Measurements from ENCODE around the gene ZNF827.

Gene ZNF827

GRCh38 chr4:145933134-145933533, 5.5 kb downstream of the ZNF827 start:
- no peak for DNase-seq (ENCODE audit: low spot score)

DNA sequence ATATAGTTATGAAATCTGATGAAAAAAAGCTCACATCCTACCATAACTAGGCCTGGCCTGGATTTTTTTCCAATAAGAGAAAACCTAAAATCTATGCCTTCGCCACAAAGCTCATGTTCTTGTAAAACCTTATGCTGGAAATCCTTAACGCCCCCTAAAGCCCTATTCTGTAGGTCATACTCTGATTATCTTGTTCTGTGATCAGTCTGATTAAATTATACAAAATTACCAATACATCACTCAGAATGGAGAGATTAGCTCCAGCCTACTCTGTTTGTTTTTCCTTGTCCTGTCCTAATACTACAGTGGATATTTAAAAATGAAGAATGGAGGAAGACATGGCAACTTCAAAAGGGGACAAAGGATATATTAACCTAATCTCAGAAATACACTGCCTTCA, 7.2 kb downstream of the ZNF827 start:
- DNase-seq (ENCODE audit: low spot score), result no peak

GRCh38 chr4:145930592-145930991, 8.0 kb downstream of the ZNF827 start:
- no peak for DNase-seq (ENCODE audit: low spot score)

DNA sequence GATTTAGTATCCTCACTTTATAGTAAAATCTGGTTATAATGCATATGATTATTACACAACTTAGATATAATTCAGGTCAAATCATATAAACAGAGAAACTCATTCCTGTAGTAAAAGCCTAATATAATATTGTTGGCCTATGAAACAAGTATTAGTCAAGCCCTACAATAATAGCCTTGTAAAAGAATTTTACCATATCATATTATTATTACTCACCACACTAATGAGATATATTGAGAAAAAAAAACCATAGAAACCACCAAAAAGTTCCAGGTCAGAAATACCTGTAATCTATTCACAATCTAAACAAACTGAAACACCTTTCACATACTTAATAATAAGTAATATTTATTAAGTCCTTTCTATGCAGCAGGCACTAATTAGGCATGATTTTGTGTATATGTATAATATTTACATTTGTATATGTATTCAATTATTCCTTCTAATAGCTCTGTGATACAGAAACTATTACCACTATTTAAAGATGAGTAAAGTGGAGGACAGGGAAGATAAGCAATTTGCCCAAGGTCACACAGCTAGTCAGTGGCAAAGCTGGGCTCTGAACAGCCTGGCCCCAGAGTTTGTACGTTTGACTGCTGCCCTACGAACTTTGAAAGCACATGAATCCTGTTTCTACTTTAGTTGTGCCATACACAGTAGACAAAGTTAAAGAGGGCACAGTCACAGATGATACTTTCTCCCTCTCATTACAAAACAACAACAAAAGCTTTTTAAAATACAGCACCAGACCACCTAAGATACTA, 9.0 kb downstream of the ZNF827 start:
- DNase-seq (ENCODE audit: low spot score), result no peak

GRCh38 chr4:145928748-145929147, 9.9 kb downstream of the ZNF827 start:
- DNase-seq (ENCODE audit: low spot score), result no peak

DNA sequence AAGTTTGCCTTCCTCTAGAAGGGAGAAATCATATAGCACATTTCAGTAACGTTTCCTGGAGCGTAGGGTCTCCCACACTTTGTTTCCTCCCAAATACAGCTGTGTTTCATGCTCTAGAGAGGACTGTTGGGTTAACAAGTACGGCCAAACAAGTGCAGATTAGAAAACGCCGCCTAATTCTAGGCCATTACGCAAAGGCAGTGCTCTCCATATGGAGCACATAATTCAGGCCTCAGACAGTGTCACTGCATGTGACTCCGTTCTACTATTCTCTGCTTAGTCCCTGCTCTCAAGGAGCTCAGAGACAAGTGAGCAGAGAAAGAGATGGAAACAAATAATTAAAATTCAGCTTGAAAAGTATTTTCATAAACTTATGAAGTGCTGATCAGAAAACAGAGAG, 11.6 kb downstream of the ZNF827 start:
- DNase-seq (ENCODE audit: low spot score), result no peak

DNA sequence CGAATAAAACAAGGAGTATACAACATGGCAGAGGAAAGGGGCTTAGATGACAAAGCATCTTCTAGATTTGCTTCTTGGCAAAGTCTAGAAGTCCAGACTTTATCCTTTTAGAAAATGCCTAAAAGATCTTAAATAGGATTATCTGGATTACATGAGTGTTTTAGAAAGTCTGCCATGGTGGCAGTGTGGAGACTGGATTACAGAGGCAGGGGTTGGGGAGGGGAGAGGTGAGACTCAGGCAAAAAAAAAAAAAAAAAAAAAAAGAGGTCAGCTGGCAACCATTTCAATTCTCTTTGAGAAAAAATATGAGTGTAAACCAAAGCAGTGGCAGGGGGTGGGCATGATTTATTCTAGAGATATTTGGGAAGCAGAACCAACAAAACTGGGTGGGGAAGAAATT, 17.4 kb downstream of the ZNF827 start:
- no peak for DNase-seq (ENCODE audit: low spot score)

- no peak for DNase-seq (ENCODE audit: low spot score)
Measured at GRCh38 chr4:145920205-145920604, 18.4 kb downstream of the ZNF827 start.

DNA sequence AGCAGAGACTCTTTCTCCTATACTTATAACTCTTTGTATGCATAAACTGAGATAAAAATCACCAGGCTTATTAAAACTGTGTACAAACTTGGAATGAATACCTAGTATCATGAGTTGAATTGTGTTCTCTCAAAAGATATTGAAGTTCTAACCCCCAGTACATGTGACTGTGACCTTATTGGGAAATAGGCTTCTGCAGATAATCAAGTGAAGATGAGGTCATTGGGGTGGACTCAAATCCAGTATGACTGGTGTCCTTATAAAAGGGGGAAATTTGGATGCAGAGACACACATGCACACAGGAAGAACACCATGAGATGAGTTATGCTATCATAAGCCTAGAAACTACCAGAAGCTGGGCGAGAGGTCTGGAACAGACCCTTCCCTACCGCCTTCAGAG, 26.2 kb downstream of the ZNF827 start:
- DNase-seq (ENCODE audit: low spot score), result no peak

GRCh38 chr4:145909773-145910172, 28.9 kb downstream of the ZNF827 start:
- no peak for DNase-seq (ENCODE audit: low spot score)

- no peak for DNase-seq (ENCODE audit: low spot score)
Measured at GRCh38 chr4:145909281-145909715, 29.3 kb downstream of the ZNF827 start.

GRCh38 chr4:145907812-145908211, 30.8 kb downstream of the ZNF827 start:
- DNase-seq (ENCODE audit: low spot score), result no peak

- no peak for DNase-seq (ENCODE audit: low spot score)
Measured at GRCh38 chr4:145907390-145907789, 31.2 kb downstream of the ZNF827 start.

- DNase-seq (ENCODE audit: low spot score), result no peak
Measured at GRCh38 chr4:145904413-145905177, 34.0 kb downstream of the ZNF827 start.

GRCh38 chr4:145902522-145902921, 36.1 kb downstream of the ZNF827 start:
- no peak for DNase-seq (ENCODE audit: low spot score)

GRCh38 chr4:145899886-145900460, 38.6 kb downstream of the ZNF827 start:
- DNase-seq (ENCODE audit: low spot score), result no peak

GRCh38 chr4:145898926-145899531, 39.6 kb downstream of the ZNF827 start:
- no peak for DNase-seq (ENCODE audit: low spot score)

DNA sequence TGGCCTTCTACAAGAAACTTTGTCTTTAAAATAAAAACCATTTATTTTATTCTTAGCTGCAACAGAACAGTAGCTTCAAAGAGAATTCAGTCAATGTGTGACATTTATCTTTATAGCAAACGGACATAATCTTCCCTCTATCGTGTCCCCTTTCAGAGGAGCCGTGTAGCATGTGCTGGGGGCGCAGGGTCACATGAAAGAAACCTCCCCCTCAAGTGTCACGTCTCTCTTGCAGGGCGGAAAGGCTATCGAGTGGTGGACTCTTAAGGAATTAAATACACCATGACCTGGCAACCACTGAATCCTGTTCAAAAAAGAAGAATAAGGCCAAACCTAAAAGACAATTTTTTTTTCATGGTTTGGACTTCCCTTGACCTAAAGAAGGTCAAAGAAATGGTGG, 40.2 kb downstream of the ZNF827 start:
- DNase-seq (ENCODE audit: low spot score), result no peak

- no peak for DNase-seq (ENCODE audit: low spot score)
Measured at GRCh38 chr4:145895056-145895455, 43.6 kb downstream of the ZNF827 start.

DNA sequence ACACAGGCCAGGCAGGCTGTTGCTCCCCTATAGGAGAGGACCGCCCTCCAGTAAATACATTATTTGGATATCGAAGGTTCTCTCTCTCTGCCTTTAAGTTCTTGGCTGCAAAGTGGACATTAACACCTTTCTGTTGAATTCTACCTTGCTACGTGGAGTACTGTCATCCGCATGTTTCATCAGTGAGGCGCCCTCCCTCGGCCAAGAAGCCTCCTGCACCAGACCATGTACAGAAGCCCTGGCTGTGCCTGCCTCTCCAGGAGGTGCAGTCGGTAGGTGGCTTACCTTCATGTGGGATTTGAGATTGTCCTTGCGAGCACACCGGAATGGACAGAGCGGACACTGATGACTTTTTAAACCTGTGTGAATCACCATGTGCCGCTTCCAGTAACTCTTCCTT, 46.7 kb downstream of the ZNF827 start:
- DNase-seq (ENCODE audit: low spot score), result no peak

DNA sequence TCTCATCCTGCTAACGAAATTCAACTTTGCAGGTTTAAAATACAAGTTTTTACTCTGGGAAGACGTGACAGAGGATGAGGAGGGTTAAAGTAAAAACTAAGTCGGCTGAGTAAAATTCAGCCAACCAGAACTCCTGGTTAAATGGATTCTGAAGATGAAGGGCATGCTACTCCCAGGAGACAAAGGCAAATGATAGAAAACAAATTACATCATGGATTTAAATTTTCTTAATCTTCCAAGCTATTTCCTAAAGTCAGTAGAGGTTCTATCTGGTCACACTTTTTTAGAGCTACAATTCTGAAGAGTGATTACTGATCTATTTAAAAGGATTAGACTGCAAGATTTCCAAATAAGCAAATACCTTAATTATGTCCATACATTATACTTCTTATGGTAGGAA, 47.9 kb downstream of the ZNF827 start:
- DNase-seq (ENCODE audit: low spot score), result no peak

GRCh38 chr4:145888393-145888792, 50.2 kb downstream of the ZNF827 start:
- DNase-seq (ENCODE audit: low spot score), result no peak
